ENCODE data around the gene LRP1B. TPM values are rescaled to one million over a fixed set of nuclear protein-coding genes. Genes with fewer than 3 reads are reported as not detected.

LRP1B gene
- total and polyA plus RNA-seq, 4 donors = 0.01 to 0.84 (median 0.17) TPM

DNA sequence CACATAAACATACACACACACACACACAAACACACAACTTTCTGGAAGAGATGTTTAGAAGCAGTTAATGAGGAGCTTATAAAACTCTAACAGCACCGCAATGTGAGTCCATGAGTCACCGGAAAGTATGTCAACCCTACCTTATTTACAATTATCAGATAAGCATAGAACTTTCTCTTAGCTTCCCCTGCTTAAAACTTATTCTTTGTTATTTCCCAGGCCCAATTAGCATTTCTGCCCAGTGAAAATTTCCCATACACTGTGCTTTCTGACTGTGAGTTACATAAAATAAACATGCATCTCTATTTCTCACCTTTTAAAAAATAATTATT, 737.6 kb downstream of the LRP1B start:
- Histone ChIP-seq H3K9me3 (ENCODE audit: control insufficient read depth in 4 of 4, low read length in 3 of 4) (no peaks in the 10 kb centered on the region), H3K4me1 (ENCODE audit: control insufficient read depth in 4 of 4, insufficient read depth in 4 of 4, low read length in 3 of 4) (no peaks in the 10 kb centered on the region), H3K9ac (ENCODE audit: low read depth in 1 of 2, low read length in 2 of 2) (no peak overlapping the region), H3K27me3 (ENCODE audit: control insufficient read depth in 4 of 4, insufficient read depth in 4 of 4, low read length in 3 of 4) (no peaks in the 10 kb centered on the region), H3K36me3 (ENCODE audit: control insufficient read depth in 4 of 4, insufficient read depth in 3 of 4, low read depth in 1 of 4, low read length in 3 of 4) (no peaks in the 10 kb centered on the region), H3K27ac (ENCODE audit: low read depth in 1 of 2, low read length in 2 of 2) (no peak overlapping the region), H3K4me3 (ENCODE audit: low read depth in 1 of 3, low read length in 3 of 3) (no peak overlapping the region)
- TF ChIP-seq, protein P1, sequence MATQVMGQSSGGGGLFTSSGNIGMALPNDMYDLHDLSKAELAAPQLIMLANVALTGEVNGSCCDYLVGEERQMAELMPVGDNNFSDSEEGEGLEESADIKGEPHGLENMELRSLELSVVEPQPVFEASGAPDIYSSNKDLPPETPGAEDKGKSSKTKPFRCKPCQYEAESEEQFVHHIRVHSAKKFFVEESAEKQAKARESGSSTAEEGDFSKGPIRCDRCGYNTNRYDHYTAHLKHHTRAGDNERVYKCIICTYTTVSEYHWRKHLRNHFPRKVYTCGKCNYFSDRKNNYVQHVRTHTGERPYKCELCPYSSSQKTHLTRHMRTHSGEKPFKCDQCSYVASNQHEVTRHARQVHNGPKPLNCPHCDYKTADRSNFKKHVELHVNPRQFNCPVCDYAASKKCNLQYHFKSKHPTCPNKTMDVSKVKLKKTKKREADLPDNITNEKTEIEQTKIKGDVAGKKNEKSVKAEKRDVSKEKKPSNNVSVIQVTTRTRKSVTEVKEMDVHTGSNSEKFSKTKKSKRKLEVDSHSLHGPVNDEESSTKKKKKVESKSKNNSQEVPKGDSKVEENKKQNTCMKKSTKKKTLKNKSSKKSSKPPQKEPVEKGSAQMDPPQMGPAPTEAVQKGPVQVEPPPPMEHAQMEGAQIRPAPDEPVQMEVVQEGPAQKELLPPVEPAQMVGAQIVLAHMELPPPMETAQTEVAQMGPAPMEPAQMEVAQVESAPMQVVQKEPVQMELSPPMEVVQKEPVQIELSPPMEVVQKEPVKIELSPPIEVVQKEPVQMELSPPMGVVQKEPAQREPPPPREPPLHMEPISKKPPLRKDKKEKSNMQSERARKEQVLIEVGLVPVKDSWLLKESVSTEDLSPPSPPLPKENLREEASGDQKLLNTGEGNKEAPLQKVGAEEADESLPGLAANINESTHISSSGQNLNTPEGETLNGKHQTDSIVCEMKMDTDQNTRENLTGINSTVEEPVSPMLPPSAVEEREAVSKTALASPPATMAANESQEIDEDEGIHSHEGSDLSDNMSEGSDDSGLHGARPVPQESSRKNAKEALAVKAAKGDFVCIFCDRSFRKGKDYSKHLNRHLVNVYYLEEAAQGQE (IDR thresholded peaks at IDR 0.05) = no peak
- TF ChIP-seq NR2F2 (IDR thresholded peaks at IDR 0.05) (no peak), RAD21 (IDR thresholded peaks at IDR 0.05) (no peak), EGR1 (IDR thresholded peaks at IDR 0.05; ENCODE audit: low read depth in 2 of 2) (no peak), TAF1 (conservative IDR thresholded peaks at IDR 0.05) (no peak), JUND (IDR thresholded peaks at IDR 0.05) (no peak), HNF4A (conservative IDR thresholded peaks at IDR 0.05) (no peak), RXRA (IDR thresholded peaks at IDR 0.05) (no peak), FOXA2 (IDR thresholded peaks at IDR 0.05) (no peak), FOXA1 (IDR thresholded peaks at IDR 0.05) (no peak), SP1 (IDR thresholded peaks at IDR 0.05) (no peak), GABPA (IDR thresholded peaks at IDR 0.05 in 1 of 2, conservative IDR thresholded peaks at IDR 0.05 in 1 of 2) (no peak), YY1 (IDR thresholded peaks at IDR 0.05) (no peak)
- TF ChIP-seq, protein P2, sequence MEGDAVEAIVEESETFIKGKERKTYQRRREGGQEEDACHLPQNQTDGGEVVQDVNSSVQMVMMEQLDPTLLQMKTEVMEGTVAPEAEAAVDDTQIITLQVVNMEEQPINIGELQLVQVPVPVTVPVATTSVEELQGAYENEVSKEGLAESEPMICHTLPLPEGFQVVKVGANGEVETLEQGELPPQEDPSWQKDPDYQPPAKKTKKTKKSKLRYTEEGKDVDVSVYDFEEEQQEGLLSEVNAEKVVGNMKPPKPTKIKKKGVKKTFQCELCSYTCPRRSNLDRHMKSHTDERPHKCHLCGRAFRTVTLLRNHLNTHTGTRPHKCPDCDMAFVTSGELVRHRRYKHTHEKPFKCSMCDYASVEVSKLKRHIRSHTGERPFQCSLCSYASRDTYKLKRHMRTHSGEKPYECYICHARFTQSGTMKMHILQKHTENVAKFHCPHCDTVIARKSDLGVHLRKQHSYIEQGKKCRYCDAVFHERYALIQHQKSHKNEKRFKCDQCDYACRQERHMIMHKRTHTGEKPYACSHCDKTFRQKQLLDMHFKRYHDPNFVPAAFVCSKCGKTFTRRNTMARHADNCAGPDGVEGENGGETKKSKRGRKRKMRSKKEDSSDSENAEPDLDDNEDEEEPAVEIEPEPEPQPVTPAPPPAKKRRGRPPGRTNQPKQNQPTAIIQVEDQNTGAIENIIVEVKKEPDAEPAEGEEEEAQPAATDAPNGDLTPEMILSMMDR (IDR thresholded peaks at IDR 0.05; ENCODE audit: low read depth, low read length, missing input control) = no peak
- TF ChIP-seq, protein P3, sequence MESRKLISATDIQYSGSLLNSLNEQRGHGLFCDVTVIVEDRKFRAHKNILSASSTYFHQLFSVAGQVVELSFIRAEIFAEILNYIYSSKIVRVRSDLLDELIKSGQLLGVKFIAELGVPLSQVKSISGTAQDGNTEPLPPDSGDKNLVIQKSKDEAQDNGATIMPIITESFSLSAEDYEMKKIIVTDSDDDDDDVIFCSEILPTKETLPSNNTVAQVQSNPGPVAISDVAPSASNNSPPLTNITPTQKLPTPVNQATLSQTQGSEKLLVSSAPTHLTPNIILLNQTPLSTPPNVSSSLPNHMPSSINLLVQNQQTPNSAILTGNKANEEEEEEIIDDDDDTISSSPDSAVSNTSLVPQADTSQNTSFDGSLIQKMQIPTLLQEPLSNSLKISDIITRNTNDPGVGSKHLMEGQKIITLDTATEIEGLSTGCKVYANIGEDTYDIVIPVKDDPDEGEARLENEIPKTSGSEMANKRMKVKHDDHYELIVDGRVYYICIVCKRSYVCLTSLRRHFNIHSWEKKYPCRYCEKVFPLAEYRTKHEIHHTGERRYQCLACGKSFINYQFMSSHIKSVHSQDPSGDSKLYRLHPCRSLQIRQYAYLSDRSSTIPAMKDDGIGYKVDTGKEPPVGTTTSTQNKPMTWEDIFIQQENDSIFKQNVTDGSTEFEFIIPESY (IDR thresholded peaks at IDR 0.05) = no peak
- TF ChIP-seq, protein P4, sequence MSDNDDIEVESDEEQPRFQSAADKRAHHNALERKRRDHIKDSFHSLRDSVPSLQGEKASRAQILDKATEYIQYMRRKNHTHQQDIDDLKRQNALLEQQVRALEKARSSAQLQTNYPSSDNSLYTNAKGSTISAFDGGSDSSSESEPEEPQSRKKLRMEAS (IDR thresholded peaks at IDR 0.05) = no peak
- TF ChIP-seq, protein P5, sequence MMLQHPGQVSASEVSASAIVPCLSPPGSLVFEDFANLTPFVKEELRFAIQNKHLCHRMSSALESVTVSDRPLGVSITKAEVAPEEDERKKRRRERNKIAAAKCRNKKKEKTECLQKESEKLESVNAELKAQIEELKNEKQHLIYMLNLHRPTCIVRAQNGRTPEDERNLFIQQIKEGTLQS (IDR thresholded peaks at IDR 0.05) = no peak
- WGBS = 89% methylated on average over 2 of the region's 2 CpGs
- no peak for DNase-seq (ENCODE audit: low spot score)
